H1 (cell line): ENCODE results near the gene PSMD13.

Source experiments
- BRCA1 ChIP-seq: IDR thresholded peaks from 2 replicates; pipeline ENCODE4 v1.6.1; 2012; ENCODE audit warnings: low read depth, low read length, improper control_type of control experiment
- CTCF ChIP-seq, 3 experiments: IDR thresholded peaks; 1 replicate in 2 of 3; 2 replicates in 1 of 3; pipeline versions ENCODE4 v1.5.1 to v1.6.1; 2011; ENCODE audit warnings: low read length in 3 of 3, mild to moderate bottlenecking in 3 of 3, inconsistent platforms in 2 of 3, low read depth in 1 of 3, moderate library complexity in 1 of 3; ENCODE audit not compliant: insufficient read depth in 1 of 3; ENCODE audit errors: control extremely low read depth in 1 of 3
- EP300 ChIP-seq, 2 experiments: IDR thresholded peaks; 1 replicate in 1 of 2; 2 replicates in 1 of 2; pipeline ENCODE4 v1.6.1; 2011 to 2012; ENCODE audit warnings: low read depth in 2 of 2, low read length in 2 of 2, mild to moderate bottlenecking in 2 of 2, borderline replicate concordance in 1 of 2, inconsistent platforms in 1 of 2, moderate library complexity in 1 of 2
- POLR2AphosphoS5 ChIP-seq: IDR thresholded peaks from 2 replicates; pipeline ENCODE4 v1.6.1; 2011; ENCODE audit warnings: low read depth, low read length
- SP4 ChIP-seq: IDR thresholded peaks from 2 replicates; pipeline ENCODE4 v1.6.1; 2012; ENCODE audit warnings: low read length, inconsistent platforms
- YY1 ChIP-seq: IDR thresholded peaks from 2 replicates; pipeline ENCODE4 v1.6.1; 2011; ENCODE audit warnings: low read depth, mild to moderate bottlenecking, low read length

GRCh38 chr11:227824-228379 is 8.9 kb upstream of the PSMD13 start:
- TF ChIP-seq YY1 (no peak), BRCA1 (no peak), EP300 (IDR thresholded peaks at IDR 0.05; ENCODE audit: borderline replicate concordance in 1 of 2, low read depth in 2 of 2, low read length in 2 of 2) (no peak), POLR2AphosphoS5 (no peak), CTCF (IDR thresholded peaks at IDR 0.05; ENCODE audit: control extremely low read depth in 1 of 3, insufficient read depth in 1 of 3, low read depth in 1 of 3, low read length in 3 of 3) (no peak), SP4 (no peak)
